ENCODE results near the gene MAG.

Gene MAG

DNA sequence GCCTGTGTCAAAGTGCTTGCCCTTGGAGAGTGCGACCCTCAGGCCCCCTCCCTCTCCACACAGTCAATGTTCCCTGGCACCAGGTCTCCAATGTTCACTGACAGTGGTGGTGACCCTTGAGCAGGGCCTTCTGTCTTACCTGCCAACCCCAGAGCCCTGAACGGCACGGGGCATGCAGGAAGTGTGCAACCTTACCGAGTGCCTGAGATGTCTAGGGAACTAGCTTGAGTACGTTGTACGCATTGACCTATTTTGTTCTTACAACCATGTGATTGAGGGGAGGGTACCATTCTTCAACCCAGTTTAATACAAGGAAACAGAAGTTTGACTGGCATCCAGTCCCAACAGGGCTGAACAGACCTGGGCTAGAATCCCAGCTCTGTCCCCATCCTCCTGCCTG is 13.2 kb downstream of the MAG start:
- DNase-seq (ENCODE audit: low read depth), result no peak
- TF ChIP-seq, protein P1, sequence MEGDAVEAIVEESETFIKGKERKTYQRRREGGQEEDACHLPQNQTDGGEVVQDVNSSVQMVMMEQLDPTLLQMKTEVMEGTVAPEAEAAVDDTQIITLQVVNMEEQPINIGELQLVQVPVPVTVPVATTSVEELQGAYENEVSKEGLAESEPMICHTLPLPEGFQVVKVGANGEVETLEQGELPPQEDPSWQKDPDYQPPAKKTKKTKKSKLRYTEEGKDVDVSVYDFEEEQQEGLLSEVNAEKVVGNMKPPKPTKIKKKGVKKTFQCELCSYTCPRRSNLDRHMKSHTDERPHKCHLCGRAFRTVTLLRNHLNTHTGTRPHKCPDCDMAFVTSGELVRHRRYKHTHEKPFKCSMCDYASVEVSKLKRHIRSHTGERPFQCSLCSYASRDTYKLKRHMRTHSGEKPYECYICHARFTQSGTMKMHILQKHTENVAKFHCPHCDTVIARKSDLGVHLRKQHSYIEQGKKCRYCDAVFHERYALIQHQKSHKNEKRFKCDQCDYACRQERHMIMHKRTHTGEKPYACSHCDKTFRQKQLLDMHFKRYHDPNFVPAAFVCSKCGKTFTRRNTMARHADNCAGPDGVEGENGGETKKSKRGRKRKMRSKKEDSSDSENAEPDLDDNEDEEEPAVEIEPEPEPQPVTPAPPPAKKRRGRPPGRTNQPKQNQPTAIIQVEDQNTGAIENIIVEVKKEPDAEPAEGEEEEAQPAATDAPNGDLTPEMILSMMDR (IDR thresholded peaks at IDR 0.05; ENCODE audit: control insufficient read depth, insufficient read depth, low read depth, low read length, missing control alignments), result no peak
- H3K4me3 ChIP-seq (ENCODE audit: control insufficient read depth, low read depth, low read length), result no peak overlapping the region

DNA sequence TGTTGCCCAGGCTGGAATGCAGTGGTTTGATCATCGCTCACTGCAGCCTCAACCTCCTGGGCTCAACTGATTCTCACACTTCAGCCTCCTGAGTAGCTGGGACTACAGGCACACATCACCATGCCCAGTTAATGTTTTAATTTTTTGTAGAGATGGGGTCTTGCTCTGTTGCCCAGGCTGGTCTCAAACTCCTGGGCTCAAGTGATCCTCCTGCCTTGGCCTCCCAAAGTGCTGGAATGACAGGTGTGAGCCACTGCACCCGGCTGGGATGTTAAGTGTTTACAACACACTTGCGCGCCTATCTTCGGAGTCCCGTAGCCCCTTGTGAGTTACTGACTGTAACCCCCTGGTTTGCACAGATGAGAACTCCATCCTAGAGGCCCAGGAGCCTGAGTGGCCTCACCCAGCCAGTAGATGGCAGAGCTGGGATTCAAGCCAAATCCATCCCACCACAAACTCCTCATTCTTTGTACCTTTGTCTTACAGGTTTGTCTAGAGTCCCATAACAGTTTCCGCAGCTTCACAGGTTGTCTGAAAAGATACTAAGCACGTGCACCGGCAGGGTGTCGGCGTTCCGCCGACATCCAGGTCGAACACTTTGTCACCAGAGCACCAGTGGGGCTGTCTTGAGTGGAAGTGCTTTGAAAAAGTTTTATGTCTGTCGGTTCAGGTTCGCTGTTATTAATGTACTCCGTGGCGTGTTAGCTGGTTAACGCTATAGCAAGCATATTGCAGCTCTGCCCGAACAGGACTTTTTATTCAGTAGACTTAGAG is 14.7 kb downstream of the MAG start:
- TF ChIP-seq, protein P1 (IDR thresholded peaks at IDR 0.05; ENCODE audit: control insufficient read depth, insufficient read depth, low read depth, low read length, missing control alignments), result peak; percentile 20
- H3K4me3 ChIP-seq (ENCODE audit: control insufficient read depth, low read depth, low read length), result no peak overlapping the region
- DNase-seq (ENCODE audit: low read depth), result no peak

DNA sequence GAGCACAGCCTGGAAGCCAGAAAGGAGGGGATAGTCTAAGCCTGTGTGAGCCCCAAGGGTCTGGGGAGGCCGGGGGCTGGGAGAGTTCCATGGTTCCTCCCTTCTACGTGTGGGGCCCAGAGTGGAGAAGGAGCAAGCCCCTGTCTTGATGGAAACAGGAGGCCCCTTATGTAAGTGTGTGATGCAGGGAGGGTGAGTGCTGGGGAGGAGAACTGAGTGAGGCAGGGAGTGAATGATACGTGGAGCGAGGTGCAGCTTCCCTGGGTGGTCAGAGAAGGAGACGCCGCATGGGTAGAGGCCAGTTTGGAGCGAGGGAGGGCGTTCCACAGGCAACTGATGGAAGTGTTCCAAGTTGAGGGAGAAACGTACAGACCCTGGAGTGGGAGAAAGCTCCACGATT is 16.0 kb downstream of the MAG start:
- H3K4me3 ChIP-seq (ENCODE audit: control insufficient read depth, low read depth, low read length), result no peak overlapping the region
- TF ChIP-seq, protein P1 (IDR thresholded peaks at IDR 0.05; ENCODE audit: control insufficient read depth, insufficient read depth, low read depth, low read length, missing control alignments), result no peak

DNA sequence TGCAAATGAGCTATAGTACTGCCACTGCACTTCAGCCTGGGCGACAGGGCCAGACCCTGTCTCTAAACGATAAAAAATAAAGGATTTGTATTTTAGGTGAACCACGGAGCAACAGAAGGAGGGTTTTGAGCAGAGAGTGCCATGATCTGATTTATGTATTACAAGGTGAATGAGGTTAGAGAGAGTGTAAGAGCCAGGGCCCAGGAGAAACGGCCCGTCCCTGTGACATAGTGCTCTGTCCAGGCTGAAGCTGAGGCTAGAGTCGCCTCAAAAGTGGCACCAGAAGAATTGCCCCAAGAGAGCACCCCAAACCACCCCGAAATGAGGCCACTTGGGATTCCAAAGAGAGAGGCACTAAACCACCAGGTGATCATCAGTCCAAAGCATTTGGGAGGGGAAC is 16.9 kb downstream of the MAG start:
- H3K4me3 ChIP-seq (ENCODE audit: control insufficient read depth, low read depth, low read length), result no peak overlapping the region
- TF ChIP-seq, protein P1 (IDR thresholded peaks at IDR 0.05; ENCODE audit: control insufficient read depth, insufficient read depth, low read depth, low read length, missing control alignments), result no peak
- no peak for DNase-seq (ENCODE audit: low read depth)

More for the DNA sequence above, 16.0 kb downstream of the MAG start:
- no peak for DNase-seq (ENCODE audit: low read depth)

DNA sequence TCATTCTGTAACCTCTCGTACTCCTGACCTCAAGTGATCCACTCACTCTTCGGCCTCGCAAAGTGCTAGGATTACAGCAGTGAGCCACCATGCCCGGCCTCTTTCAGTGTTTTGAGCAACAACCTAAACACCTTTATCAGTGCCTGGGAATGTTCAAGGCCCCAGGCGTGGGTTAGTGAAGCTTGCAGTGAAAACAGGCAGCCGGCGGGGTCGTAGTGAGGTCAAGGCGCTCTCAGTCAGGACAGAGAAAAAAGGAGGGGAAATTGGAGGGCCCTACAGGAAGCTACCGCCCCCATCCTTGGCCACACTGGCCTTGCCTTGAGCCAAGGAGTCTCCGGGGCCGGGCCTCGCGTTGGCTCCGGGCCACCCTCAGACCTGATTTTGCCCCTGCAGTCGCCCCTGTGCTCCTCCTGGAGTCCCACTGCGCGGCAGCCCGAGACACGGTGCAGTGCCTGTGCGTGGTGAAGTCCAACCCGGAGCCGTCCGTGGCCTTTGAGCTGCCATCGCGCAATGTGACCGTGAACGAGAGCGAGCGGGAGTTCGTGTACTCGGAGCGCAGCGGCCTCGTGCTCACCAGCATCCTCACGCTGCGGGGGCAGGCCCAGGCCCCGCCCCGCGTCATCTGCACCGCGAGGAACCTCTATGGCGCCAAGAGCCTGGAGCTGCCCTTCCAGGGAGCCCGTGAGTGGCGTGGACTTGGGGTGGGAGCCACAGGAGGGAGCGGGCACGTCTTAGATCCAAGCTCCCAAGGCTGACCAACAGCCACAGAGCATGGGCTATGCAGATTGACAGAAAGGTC is 17.7 kb downstream of the MAG start:
- no peak for DNase-seq (ENCODE audit: low read depth)
- H3K4me3 ChIP-seq (ENCODE audit: control insufficient read depth, low read depth, low read length), result no peak overlapping the region
- TF ChIP-seq, protein P1 (IDR thresholded peaks at IDR 0.05; ENCODE audit: control insufficient read depth, insufficient read depth, low read depth, low read length, missing control alignments), result no peak

DNA sequence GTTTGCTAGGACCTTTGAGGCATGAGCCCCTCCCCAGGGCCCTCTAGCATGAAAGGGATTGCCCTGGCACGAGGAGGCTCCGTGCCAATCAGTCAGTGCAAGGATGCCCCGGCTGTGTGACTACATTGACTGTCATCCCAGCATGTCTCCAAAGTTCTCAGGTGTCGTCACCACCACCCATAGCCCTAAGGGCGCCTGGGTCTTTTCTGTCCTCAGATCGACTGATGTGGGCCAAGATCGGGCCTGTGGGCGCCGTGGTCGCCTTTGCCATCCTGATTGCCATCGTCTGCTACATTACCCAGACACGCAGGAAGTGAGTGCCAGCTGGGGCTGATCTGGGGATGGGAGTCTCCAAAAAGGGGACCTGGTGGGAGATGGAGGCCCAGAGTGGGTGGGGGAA is 18.4 kb downstream of the MAG start:
- no peak for DNase-seq (ENCODE audit: low read depth)
- TF ChIP-seq, protein P1 (IDR thresholded peaks at IDR 0.05; ENCODE audit: control insufficient read depth, insufficient read depth, low read depth, low read length, missing control alignments), result no peak
- H3K4me3 ChIP-seq (ENCODE audit: control insufficient read depth, low read depth, low read length), result no peak overlapping the region

Data from AG09309 (cell line).